Thyroid gland (tissue), 4 donors: ENCODE results near the gene SPTY2D1.

Source experiments
- POLR2A ChIP-seq, 2 donors: fragments of 450-650 bp; IDR thresholded peaks; one replicate each; pipeline ENCODE4 v1.6.1; 2017; ENCODE audit warnings: antibody characterized with exemption in 2 of 2, mild to moderate bottlenecking in 2 of 2, moderate library complexity in 1 of 2
- TF ChIP-seq, protein P1 (sequence below), 6 experiments: fragments of 200-600 bp in 3 of 6; fragments of 450-650 bp in 3 of 6; sonication (generic) in 3 of 6; IDR thresholded peaks; one replicate each; pipeline ENCODE4 v1.5.1; 2016 to 2019; ENCODE audit warnings: antibody characterized with exemption in 6 of 6, mild to moderate bottlenecking in 2 of 6, inconsistent platforms in 1 of 6, moderate library complexity in 1 of 6

- TF ChIP-seq, protein P1, sequence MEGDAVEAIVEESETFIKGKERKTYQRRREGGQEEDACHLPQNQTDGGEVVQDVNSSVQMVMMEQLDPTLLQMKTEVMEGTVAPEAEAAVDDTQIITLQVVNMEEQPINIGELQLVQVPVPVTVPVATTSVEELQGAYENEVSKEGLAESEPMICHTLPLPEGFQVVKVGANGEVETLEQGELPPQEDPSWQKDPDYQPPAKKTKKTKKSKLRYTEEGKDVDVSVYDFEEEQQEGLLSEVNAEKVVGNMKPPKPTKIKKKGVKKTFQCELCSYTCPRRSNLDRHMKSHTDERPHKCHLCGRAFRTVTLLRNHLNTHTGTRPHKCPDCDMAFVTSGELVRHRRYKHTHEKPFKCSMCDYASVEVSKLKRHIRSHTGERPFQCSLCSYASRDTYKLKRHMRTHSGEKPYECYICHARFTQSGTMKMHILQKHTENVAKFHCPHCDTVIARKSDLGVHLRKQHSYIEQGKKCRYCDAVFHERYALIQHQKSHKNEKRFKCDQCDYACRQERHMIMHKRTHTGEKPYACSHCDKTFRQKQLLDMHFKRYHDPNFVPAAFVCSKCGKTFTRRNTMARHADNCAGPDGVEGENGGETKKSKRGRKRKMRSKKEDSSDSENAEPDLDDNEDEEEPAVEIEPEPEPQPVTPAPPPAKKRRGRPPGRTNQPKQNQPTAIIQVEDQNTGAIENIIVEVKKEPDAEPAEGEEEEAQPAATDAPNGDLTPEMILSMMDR (IDR thresholded peaks at IDR 0.05): no peak
- TF ChIP-seq POLR2A (IDR thresholded peaks at IDR 0.05): no peak
These were observed 39.0 kb downstream of the SPTY2D1 start for GRCh38 chr11:18594999-18595749.
